Activated CD4-positive, alpha-beta T cell treated with anti-CD3 and anti-CD28 coated beads, Interleukin-2, Interleukin-6, amounts not matched to agents 100 ng/mL and 50 ng/mL, durations not matched to agents 16 hours and 8 hours (primary cell): ENCODE results near the gene EFCAB6.
"Not testable (repeated sequence)": the region's sequence is repeated elsewhere in the genome, so short reads cannot be mapped to it uniquely, and the experiment has no call there.

Source experiments
- DNase-seq: peaks from one replicate; pipeline ENCODE4 v3.0.0-alpha.2; 2020

Gene EFCAB6

GRCh38 chr22:43706151-43706550 is 106.0 kb downstream of the EFCAB6 start:
- DNase-seq = no peak

- DNase-seq = no peak
Observed at GRCh38 chr22:43704051-43704450, 108.1 kb downstream of the EFCAB6 start.

GRCh38 chr22:43698403-43698802 is 113.7 kb downstream of the EFCAB6 start:
- no peak for DNase-seq

GRCh38 chr22:43697894-43698293 is 114.2 kb downstream of the EFCAB6 start:
- DNase-seq = no peak

- no peak for DNase-seq
Observed at GRCh38 chr22:43693249-43693648, 118.9 kb downstream of the EFCAB6 start.

GRCh38 chr22:43689356-43689755 is 122.7 kb downstream of the EFCAB6 start:
- no peak for DNase-seq

- DNase-seq = no peak
Observed at GRCh38 chr22:43682851-43683250, 129.3 kb downstream of the EFCAB6 start.

- no peak for DNase-seq
Observed at GRCh38 chr22:43681731-43682360, 130.3 kb downstream of the EFCAB6 start.

- DNase-seq = no peak
Observed at GRCh38 chr22:43670513-43670912, 141.6 kb downstream of the EFCAB6 start.

- DNase-seq = no peak
Observed at GRCh38 chr22:43669190-43669589, 142.9 kb downstream of the EFCAB6 start.

- no peak for DNase-seq
Observed at GRCh38 chr22:43667656-43668055, 144.4 kb downstream of the EFCAB6 start.

GRCh38 chr22:43666457-43666856 is 145.6 kb downstream of the EFCAB6 start:
- no peak for DNase-seq

GRCh38 chr22:43658823-43659222 is 153.3 kb downstream of the EFCAB6 start:
- no peak for DNase-seq

- not testable (repeated sequence) for DNase-seq
Observed at GRCh38 chr22:43656581-43656980, 155.5 kb downstream of the EFCAB6 start.

- no peak for DNase-seq
Observed at GRCh38 chr22:43654271-43654670, 157.8 kb downstream of the EFCAB6 start.

- no peak for DNase-seq
Observed at GRCh38 chr22:43652845-43653244, 159.3 kb downstream of the EFCAB6 start.

- DNase-seq = no peak
Observed at GRCh38 chr22:43643387-43643786, 168.7 kb downstream of the EFCAB6 start.

- no peak for DNase-seq
Observed at GRCh38 chr22:43642319-43643206, 169.5 kb downstream of the EFCAB6 start.

GRCh38 chr22:43639228-43639948 is 172.7 kb downstream of the EFCAB6 start:
- DNase-seq = no peak

GRCh38 chr22:43637275-43638260 is 174.5 kb downstream of the EFCAB6 start:
- DNase-seq = no peak

- no peak for DNase-seq
Observed at GRCh38 chr22:43636086-43636485, 176.0 kb downstream of the EFCAB6 start.

GRCh38 chr22:43635101-43635500 is 177.0 kb downstream of the EFCAB6 start:
- no peak for DNase-seq
